SIG-M5 treated with dmso at 0.1 percent for 504 hours (cell line): Measurements from ENCODE around the gene FAM50A.
"Not testable (repeated sequence)": the region's sequence is repeated elsewhere in the genome, so short reads cannot be mapped to it uniquely, and the experiment has no call there.

Experiments used
- DNase-seq: peaks from one replicate; lab custom pipeline; 2025; ENCODE audit not compliant: unreplicated experiment; lab: John Stamatoyannopoulos, UW

Gene FAM50A

DNA sequence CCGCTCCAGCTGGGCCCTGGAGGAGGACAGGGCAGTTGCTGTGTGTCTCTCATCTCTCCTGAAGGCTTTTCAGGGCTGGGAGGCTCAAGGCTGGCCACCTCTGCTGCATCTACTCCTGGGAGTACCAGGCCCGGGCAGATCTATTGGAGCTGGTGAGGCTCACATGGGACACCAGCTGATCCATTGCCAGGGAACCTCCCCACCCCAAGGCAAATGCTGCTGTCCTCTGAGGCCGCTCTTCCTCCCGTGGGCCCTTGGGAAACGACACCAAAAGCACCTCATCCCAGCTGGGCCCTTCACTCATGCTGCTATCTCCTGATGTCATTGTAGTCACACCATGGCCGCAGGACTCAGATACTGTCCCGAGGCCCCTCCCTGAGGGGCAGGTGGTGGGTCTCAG, 38.8 kb downstream of the FAM50A start:
- no peak for DNase-seq

- no peak for DNase-seq
These were observed 39.4 kb downstream of the FAM50A start for GRCh38 chrX:154483325-154483724.

- peak; percentile 28 for DNase-seq
These were observed 40.6 kb downstream of the FAM50A start for GRCh38 chrX:154484255-154485149.

DNA sequence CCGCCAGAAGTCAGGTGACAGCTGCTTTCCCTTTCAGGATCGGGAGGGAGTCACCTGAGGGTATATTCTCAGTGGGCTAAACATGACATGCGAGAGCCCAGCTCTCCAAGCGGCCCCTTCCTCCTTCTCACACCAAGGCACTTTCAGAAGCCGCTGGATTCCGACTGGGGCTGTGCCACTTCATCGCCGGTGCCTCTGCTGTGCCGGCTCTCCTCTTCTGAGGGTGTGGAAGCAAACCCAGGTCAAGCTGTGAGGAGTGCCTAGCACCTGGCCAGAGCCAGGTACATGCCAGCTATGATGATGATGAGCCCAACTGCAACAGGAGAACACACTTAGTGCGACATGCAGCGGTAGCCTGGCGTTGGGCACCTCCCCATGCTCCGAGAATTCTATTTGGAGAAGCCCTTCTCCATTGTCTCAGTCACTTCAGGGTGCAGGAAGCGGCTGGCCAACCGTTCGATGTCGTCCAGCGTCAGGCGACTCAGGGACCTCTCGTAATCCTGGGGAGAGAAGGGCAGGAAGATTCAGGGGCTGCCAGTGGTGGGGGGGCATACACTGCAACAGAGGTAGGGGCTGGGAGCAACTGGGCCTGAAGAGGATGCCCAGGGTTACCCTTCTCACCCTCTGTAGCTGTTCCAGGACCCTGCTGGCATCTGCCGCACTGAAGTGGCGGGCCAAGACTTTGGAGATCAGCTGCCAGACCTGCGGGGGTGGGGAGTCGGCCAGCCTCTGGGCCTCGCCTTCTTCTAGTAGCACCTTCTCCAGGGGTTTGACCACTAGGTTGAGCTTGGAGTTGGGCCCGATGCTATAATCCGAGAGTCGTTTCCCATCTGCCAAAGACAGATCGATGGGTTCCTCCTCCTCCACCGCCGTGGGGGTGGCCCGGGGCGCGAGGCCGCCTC, 41.5 kb downstream of the FAM50A start:
- no peak for DNase-seq

- no peak for DNase-seq
These were observed 42.1 kb downstream of the FAM50A start for GRCh38 chrX:154486052-154486395.

DNA sequence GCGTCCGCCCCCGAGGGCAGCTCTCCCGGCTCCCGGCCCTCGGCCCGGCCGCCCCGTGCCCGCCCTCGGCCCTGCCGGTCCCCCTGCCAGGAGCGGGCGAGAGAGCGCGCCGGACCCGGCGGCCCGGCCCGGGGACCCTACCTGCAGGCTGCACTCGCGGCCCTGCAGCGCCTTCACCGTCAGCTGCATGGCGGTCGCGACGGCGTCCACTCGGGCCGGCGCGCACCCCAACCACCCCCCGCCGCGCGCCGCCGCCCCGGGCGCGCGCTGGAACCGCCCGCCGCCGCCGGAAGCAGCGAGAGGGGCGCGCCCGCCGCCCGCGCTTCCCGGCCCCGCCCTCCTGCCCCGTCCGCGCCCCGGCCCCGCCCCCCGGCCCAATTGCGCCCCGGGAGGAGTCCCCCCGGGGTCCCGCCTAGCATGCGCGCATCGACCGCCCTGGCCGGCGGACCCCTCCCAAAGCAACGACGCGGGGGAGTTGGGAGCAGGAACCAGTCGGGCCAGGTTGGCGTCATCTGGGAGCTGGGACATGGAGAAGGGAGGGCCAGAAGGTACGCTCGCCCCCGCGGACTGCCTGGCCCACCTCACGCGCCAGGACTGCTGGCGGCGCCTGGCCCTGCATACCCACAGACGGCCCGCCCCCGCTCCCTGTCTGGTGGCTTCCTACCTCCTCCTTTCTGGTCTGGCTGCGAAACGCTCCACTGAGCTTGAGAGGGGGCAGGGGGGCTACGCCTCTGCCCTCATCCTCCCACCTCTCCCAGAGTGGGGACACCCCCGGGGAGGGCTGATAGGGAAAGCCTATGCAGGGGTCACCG, 42.7 kb downstream of the FAM50A start, which contains the start of gene UBL4A:
UBL4A (minus strand) TSS at position 220 of the 812 bp plus-strand sequence; CDS start at position 189, 31 bp downstream.
- DNase-seq, result peak; percentile 45

GRCh38 chrX:154487518-154488290, 43.8 kb downstream of the FAM50A start:
- no peak for DNase-seq

DNA sequence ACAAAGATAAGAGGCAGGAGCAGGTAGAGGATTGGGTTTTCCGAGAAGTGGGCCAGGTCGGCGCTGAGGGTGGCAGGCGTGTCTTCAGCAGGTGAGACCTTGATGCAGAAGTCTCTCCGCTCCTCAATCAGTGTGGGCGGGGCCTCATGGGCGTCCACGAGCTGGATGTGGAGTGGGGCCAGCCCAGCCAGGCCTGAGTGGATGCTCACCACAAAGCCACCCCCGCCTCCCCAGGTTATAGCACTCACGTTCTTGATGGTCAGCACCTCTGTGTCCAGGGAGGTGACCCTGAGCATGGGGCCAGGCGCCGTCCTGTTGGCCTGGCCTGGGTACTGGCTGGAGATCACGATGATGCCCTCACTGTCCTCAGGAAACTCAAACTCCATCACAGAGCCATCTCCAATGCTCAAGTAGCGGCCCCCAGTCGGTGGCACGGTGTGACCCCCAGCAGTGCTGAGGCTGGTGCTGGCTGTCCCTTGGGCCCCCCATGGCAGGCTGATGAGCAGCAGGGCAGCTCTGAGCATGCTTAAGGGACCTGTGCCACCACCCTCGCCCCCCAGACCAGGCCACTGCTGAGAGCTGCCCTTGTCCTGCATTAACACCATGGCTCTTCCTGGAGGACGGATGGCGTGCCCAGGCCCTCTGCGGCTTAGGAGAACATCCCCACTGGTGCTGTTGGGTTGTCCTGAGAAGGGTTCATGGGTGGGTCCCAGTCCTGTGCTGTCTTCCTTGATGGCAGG, 44.6 kb downstream of the FAM50A start:
- no peak for DNase-seq

DNA sequence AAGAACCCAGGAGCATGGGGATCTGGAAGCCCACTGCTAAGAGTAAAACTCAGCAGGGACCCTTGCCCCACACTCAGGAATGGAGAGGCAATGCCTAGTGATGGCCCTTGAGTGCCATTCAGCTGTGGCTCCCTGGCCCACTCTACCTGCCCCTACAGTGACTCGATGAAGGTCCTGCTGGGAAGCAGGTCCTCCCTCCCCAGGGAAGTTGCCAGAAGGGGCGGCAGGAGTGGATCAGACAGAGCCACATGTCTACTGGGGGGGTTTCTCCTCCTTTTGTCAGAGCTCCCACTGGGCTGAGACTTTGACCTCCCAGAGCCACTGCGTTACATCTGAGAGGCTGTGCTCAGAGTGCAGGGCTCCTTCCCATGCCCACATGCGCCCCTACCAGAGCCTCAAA, 45.2 kb downstream of the FAM50A start:
- no peak for DNase-seq

- DNase-seq, result no peak
These were observed 46.1 kb downstream of the FAM50A start for GRCh38 chrX:154490021-154490413.

GRCh38 chrX:154490414-154491083, 46.6 kb downstream of the FAM50A start, which contains the start of gene SLC10A3:
Gene SLC10A3, minus strand, starts transcription at chrX:154490629. Its CDS starts 1,689 bp downstream, at chrX:154488940.
- DNase-seq, result peak; percentile 83

DNA sequence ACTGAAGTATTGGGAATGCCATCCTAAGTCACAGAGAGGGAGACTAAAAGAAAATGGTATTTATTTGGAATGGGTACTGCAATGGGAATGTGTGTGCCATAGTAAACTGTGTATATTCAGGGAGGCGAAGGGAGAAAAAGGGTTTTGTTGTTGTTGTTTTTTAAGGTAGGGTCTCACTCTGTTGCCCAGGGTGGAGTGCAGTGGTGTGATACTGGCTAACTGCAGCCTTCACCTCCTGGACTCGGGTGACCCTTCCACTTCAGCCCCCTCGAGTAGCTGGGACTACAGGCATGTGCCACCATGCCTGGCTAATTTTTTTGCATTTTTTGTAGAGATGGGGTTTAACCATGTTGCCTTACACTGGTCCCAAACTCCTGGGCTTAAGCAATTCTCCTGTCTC, 50.8 kb downstream of the FAM50A start:
- DNase-seq, result no peak

GRCh38 chrX:154495472-154495922, 51.6 kb downstream of the FAM50A start:
- no peak for DNase-seq

GRCh38 chrX:154496591-154497137, 52.7 kb downstream of the FAM50A start:
- DNase-seq, result not testable (repeated sequence)
